Neural progenitor cell (in vitro differentiated cells): ENCODE measurements around the gene SPTLC3. TPM values are rescaled to one million over a fixed set of nuclear protein-coding genes. Genes with fewer than 3 reads are reported as not detected.

ENCODE experiments used
- DNase-seq: peaks from one replicate; pipeline ENCODE4 v3.0.0-alpha.2; 2016; ENCODE audit warnings: low spot score
- H2AFZ ChIP-seq: fragments of 200-600 bp; sonication (generic); replicated peaks from 2 replicates; pipeline ENCODE4 v1.6.1; 2016; ENCODE audit warnings: antibody characterized with exemption
- H3F3A ChIP-seq: fragments of 200-600 bp; sonication (generic); 2 replicates; pipeline ENCODE4 v1.6.1; 2016; ENCODE audit warnings: antibody characterized with exemption, low read depth
- H3K27ac ChIP-seq: fragments of 200-600 bp; sonication (generic); 2 replicates; pipeline ENCODE4 v1.5.1; 2016; ENCODE audit warnings: mild to moderate bottlenecking
- H3K27me3 ChIP-seq: fragments of 200-600 bp; sonication (generic); 2 replicates; pipeline ENCODE4 v1.6.1; 2016; ENCODE audit warnings: mild to moderate bottlenecking, moderate library complexity
- H3K36me3 ChIP-seq: fragments of 200-600 bp; sonication (generic); 2 replicates; pipeline ENCODE4 v1.5.1; 2016
- H3K4me1 ChIP-seq: fragments of 200-600 bp; sonication (generic); 2 replicates; pipeline ENCODE4 v1.6.1; 2016; ENCODE audit warnings: mixed run types
- H3K4me2 ChIP-seq: fragments of 200-600 bp; sonication (generic); 2 replicates; pipeline ENCODE4 v1.6.1; 2016
- H3K4me3 ChIP-seq: fragments of 200-600 bp; sonication (generic); 2 replicates; pipeline ENCODE4 v1.5.1; 2016
- H3K79me2 ChIP-seq: fragments of 200-600 bp; sonication (generic); 2 replicates; pipeline ENCODE4 v1.6.1; 2016; ENCODE audit warnings: low read depth
- H3K9ac ChIP-seq: fragments of 200-600 bp; sonication (generic); 2 replicates; pipeline ENCODE4 v1.6.1; 2016
- H3K9me3 ChIP-seq: fragments of 200-600 bp; sonication (generic); 2 replicates; pipeline ENCODE4 v1.5.1; 2016; ENCODE audit warnings: low read depth
- H4K20me1 ChIP-seq: fragments of 200-600 bp; sonication (generic); 2 replicates; pipeline ENCODE4 v1.6.1; 2016; ENCODE audit warnings: low read depth
- H3K27ac Mint-ChIP-seq: 3 replicates; pipeline ENCODE4 v1.8.0; 2021; ENCODE audit warnings: mixed read lengths
- H3K27me3 Mint-ChIP-seq: 2 replicates; pipeline ENCODE4 v1.8.0; 2022; ENCODE audit warnings: low read depth, mild to moderate bottlenecking, inconsistent platforms, moderate library complexity, mixed read lengths; ENCODE audit not compliant: insufficient read depth
- H3K36me3 Mint-ChIP-seq: 3 replicates; pipeline ENCODE4 v1.8.0; 2021; ENCODE audit warnings: mixed read lengths
- H3K4me1 Mint-ChIP-seq: 3 replicates; pipeline ENCODE4 v1.8.0; 2021; ENCODE audit warnings: mixed read lengths
- H3K4me3 Mint-ChIP-seq: 3 replicates; pipeline ENCODE4 v1.8.0; 2021; ENCODE audit warnings: mild to moderate bottlenecking, moderate library complexity, mixed read lengths
- H3K9me3 Mint-ChIP-seq: 3 replicates; pipeline ENCODE4 v1.8.0; 2020; ENCODE audit warnings: mixed read lengths
- EZH2 ChIP-seq: fragments of 200-600 bp; sonication (generic); IDR thresholded peaks from 2 replicates; pipeline ENCODE4 v1.6.1; 2017; ENCODE audit warnings: antibody characterized with exemption, mild to moderate bottlenecking, moderate library complexity
- EZH2phosphoT487 ChIP-seq: fragments of 200-600 bp; sonication (generic); IDR thresholded peaks from 2 replicates; pipeline ENCODE4 v1.6.1; 2017; ENCODE audit warnings: antibody characterized with exemption
- total RNA-seq: library from RNA; depleted of rRNA; stranded (reverse); fragments of >200 nt; gene quantifications from 2 replicates; pipeline ENCODE4 v1.2.3, GENCODE V29; 2015; ENCODE audit warnings: low replicate concordance
- TF ChIP-seq, protein P1 (sequence below): fragments of 200-600 bp; sonication (generic); IDR thresholded peaks from 2 replicates; pipeline ENCODE4 v1.5.1; 2017; ENCODE audit warnings: antibody characterized with exemption, mild to moderate bottlenecking

The SPTLC3 gene
- total RNA-seq, 1 donor from 2014 or later: 4.2 TPM

GRCh38 chr20:13169086-13169485 lies 160.3 kb downstream of the SPTLC3 start:
- H4K20me1 ChIP-seq: no peaks in the 10 kb centered on the region
- H3K4me2 ChIP-seq: no peak overlapping the region
- H3K27me3 Mint-ChIP-seq: no peaks in the 10 kb centered on the region
- H3K4me1 Mint-ChIP-seq: peaks cover 9% of the 10 kb centered on the region
- H3K27ac ChIP-seq: no peak overlapping the region
- no peaks in the 10 kb centered on the region for H3K79me2 ChIP-seq
- TF ChIP-seq, protein P1, sequence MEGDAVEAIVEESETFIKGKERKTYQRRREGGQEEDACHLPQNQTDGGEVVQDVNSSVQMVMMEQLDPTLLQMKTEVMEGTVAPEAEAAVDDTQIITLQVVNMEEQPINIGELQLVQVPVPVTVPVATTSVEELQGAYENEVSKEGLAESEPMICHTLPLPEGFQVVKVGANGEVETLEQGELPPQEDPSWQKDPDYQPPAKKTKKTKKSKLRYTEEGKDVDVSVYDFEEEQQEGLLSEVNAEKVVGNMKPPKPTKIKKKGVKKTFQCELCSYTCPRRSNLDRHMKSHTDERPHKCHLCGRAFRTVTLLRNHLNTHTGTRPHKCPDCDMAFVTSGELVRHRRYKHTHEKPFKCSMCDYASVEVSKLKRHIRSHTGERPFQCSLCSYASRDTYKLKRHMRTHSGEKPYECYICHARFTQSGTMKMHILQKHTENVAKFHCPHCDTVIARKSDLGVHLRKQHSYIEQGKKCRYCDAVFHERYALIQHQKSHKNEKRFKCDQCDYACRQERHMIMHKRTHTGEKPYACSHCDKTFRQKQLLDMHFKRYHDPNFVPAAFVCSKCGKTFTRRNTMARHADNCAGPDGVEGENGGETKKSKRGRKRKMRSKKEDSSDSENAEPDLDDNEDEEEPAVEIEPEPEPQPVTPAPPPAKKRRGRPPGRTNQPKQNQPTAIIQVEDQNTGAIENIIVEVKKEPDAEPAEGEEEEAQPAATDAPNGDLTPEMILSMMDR: no peak
- no peak for TF ChIP-seq EZH2
- no peak for TF ChIP-seq EZH2phosphoT487
- H3K4me3 ChIP-seq: no peak overlapping the region
- no peaks in the 10 kb centered on the region for H3F3A ChIP-seq
- H2AFZ ChIP-seq: no peak overlapping the region
- H3K4me1 ChIP-seq: peaks cover 20% of the 10 kb centered on the region
- no peaks in the 10 kb centered on the region for H3K36me3 ChIP-seq
- H3K9me3 Mint-ChIP-seq: no peaks in the 10 kb centered on the region
- H3K9me3 ChIP-seq: no peaks in the 10 kb centered on the region
- H3K27ac Mint-ChIP-seq: no peak overlapping the region
- no peak overlapping the region for H3K9ac ChIP-seq
- no peak overlapping the region for H3K4me3 Mint-ChIP-seq
- no peaks in the 10 kb centered on the region for H3K36me3 Mint-ChIP-seq
- H3K27me3 ChIP-seq: no peaks in the 10 kb centered on the region
- no peak for DNase-seq

- Mint-ChIP-seq H3K27ac (no peak overlapping the region), H3K9me3 (no peaks in the 10 kb centered on the region), H3K36me3 (no peaks in the 10 kb centered on the region), H3K27me3 (no peaks in the 10 kb centered on the region), H3K4me1 (no peaks in the 10 kb centered on the region), H3K4me3 (no peak overlapping the region)
- Histone ChIP-seq H3K27ac (no peak overlapping the region), H2AFZ (no peak overlapping the region), H3K4me3 (no peak overlapping the region), H3K36me3 (no peaks in the 10 kb centered on the region), H3K4me1 (peaks cover 5% of the 10 kb centered on the region), H3K9ac (no peak overlapping the region), H3K4me2 (no peak overlapping the region), H3K9me3 (no peaks in the 10 kb centered on the region), H4K20me1 (no peaks in the 10 kb centered on the region), H3F3A (no peaks in the 10 kb centered on the region), H3K79me2 (no peaks in the 10 kb centered on the region), H3K27me3 (no peaks in the 10 kb centered on the region)
- DNase-seq: no peak
- no peak for TF ChIP-seq EZH2phosphoT487
- TF ChIP-seq, protein P1: no peak
- no peak for TF ChIP-seq EZH2
Measured at GRCh38 chr20:13170771-13171170, 162.0 kb downstream of the SPTLC3 start.

DNA sequence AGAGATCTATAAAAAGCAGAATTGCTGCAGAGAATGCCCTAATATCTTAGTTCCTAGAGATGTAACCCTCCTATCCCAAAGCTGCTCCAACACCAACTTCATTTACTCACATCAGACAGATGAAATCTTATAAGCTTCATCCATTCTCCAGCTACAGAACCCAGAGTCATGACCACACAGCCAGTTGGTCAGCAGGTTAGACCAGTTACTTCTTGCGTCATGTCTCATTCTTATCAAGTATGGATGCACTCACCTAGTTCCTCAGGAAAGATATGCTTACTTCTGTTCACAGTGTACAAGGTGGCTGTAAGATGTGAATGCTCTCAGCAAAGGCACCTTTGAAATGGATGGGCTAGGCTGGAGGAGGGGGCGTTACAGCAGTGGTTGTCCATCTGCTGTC lies 164.4 kb downstream of the SPTLC3 start:
- Histone ChIP-seq H3K4me1 (no peaks in the 10 kb centered on the region), H3F3A (no peaks in the 10 kb centered on the region), H3K4me2 (no peak overlapping the region), H4K20me1 (no peaks in the 10 kb centered on the region), H3K9ac (no peak overlapping the region), H3K4me3 (no peak overlapping the region), H3K36me3 (no peaks in the 10 kb centered on the region), H3K27ac (no peak overlapping the region), H3K79me2 (no peaks in the 10 kb centered on the region), H3K9me3 (no peaks in the 10 kb centered on the region), H3K27me3 (no peaks in the 10 kb centered on the region), H2AFZ (no peak overlapping the region)
- Mint-ChIP-seq H3K27me3 (no peaks in the 10 kb centered on the region), H3K27ac (no peak overlapping the region), H3K9me3 (peaks cover 7% of the 10 kb centered on the region), H3K4me3 (no peak overlapping the region), H3K4me1 (no peaks in the 10 kb centered on the region), H3K36me3 (no peaks in the 10 kb centered on the region)
- TF ChIP-seq, protein P1: no peak
- TF ChIP-seq EZH2phosphoT487: no peak
- TF ChIP-seq EZH2: no peak
- DNase-seq: no peak

- Mint-ChIP-seq H3K4me1 (no peaks in the 10 kb centered on the region), H3K27ac (no peak overlapping the region), H3K9me3 (peaks cover 9% of the 10 kb centered on the region), H3K36me3 (no peaks in the 10 kb centered on the region), H3K27me3 (peaks cover 2% of the 10 kb centered on the region), H3K4me3 (no peak overlapping the region)
- Histone ChIP-seq H3K4me1 (no peaks in the 10 kb centered on the region), H3K79me2 (no peaks in the 10 kb centered on the region), H3F3A (no peaks in the 10 kb centered on the region), H3K9me3 (no peaks in the 10 kb centered on the region), H3K4me2 (no peak overlapping the region), H2AFZ (no peak overlapping the region), H3K36me3 (no peaks in the 10 kb centered on the region), H4K20me1 (no peaks in the 10 kb centered on the region), H3K27ac (no peak overlapping the region), H3K9ac (no peak overlapping the region), H3K27me3 (no peaks in the 10 kb centered on the region), H3K4me3 (no peak overlapping the region)
- TF ChIP-seq EZH2: no peak
- DNase-seq: no peak
Measured at GRCh38 chr20:13174402-13174801, 165.6 kb downstream of the SPTLC3 start.
